ENCODE data around the gene PRM1. TPM values are rescaled to one million over a fixed set of nuclear protein-coding genes. Genes with fewer than 3 reads are reported as not detected.
A peak's percentile ranks its signal among the peaks of the same experiment; 100 is the strongest.

The PRM1 gene
- total and polyA plus RNA-seq, 2 of the 13 experiments (the other 11 are each of a cell fraction or from before 2014, with no cell fraction given), result not detected

DNA sequence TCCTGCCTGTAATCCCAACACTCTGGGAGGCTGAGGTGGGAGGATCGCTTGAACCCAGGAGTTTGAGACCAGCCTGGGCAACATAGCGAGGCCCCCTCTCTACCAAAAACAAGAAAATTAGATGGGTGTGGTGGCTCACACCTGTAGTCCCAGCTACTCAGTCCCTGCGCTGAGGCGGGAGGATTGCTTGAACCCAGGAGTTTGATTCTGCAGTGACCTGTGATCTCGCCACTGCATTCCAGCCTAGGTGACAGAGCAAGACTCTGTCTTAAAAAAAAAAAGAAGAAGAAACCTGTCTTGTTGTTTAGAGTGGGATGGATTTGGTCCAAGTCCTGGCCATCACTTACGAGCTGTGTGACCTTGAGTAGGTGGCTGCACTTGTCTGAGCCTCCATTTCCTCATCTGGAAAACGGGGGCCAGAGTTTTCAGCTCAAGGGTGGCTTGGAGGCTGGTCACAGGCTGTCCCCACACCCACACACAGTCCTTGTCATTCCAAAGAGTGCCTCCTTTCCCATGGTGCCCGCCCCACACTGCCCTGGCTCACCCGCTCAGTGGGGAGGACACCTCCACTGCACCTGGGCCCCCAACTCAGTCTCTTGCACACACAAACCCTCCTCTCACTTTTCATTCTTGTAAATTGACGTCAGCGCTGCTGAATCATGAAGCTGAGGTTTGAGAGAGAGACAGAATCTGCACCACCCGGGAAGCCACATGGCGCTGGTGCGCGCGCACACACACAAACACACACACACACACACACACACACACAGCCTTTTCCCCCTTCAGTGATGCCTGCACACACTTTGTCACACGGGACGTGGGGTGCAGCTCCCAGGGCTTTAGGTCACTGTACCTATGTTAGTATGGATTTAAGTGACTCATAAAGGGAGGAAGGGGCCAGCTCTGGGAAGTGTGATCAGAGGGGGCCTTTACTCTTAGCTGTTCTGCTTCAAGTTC lies 29.3 kb downstream of the PRM1 start (continued):
- TF ChIP-seq, protein P1, sequence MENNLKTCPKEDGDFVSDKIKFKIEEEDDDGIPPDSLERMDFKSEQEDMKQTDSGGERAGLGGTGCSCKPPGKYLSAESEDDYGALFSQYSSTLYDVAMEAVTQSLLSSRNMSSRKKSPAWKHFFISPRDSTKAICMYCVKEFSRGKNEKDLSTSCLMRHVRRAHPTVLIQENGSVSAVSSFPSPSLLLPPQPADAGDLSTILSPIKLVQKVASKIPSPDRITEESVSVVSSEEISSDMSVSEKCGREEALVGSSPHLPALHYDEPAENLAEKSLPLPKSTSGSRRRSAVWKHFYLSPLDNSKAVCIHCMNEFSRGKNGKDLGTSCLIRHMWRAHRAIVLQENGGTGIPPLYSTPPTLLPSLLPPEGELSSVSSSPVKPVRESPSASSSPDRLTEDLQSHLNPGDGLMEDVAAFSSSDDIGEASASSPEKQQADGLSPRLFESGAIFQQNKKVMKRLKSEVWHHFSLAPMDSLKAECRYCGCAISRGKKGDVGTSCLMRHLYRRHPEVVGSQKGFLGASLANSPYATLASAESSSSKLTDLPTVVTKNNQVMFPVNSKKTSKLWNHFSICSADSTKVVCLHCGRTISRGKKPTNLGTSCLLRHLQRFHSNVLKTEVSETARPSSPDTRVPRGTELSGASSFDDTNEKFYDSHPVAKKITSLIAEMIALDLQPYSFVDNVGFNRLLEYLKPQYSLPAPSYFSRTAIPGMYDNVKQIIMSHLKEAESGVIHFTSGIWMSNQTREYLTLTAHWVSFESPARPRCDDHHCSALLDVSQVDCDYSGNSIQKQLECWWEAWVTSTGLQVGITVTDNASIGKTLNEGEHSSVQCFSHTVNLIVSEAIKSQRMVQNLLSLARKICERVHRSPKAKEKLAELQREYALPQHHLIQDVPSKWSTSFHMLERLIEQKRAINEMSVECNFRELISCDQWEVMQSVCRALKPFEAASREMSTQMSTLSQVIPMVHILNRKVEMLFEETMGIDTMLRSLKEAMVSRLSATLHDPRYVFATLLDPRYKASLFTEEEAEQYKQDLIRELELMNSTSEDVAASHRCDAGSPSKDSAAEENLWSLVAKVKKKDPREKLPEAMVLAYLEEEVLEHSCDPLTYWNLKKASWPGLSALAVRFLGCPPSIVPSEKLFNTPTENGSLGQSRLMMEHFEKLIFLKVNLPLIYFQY (CRISPR knock-in tag; IDR thresholded peaks at IDR 0.05; ENCODE audit: borderline replicate concordance), result 0 out of 2 replicates have a peak, but pooled peaks have one; percentile 27
- TF ChIP-seq, protein P2, sequence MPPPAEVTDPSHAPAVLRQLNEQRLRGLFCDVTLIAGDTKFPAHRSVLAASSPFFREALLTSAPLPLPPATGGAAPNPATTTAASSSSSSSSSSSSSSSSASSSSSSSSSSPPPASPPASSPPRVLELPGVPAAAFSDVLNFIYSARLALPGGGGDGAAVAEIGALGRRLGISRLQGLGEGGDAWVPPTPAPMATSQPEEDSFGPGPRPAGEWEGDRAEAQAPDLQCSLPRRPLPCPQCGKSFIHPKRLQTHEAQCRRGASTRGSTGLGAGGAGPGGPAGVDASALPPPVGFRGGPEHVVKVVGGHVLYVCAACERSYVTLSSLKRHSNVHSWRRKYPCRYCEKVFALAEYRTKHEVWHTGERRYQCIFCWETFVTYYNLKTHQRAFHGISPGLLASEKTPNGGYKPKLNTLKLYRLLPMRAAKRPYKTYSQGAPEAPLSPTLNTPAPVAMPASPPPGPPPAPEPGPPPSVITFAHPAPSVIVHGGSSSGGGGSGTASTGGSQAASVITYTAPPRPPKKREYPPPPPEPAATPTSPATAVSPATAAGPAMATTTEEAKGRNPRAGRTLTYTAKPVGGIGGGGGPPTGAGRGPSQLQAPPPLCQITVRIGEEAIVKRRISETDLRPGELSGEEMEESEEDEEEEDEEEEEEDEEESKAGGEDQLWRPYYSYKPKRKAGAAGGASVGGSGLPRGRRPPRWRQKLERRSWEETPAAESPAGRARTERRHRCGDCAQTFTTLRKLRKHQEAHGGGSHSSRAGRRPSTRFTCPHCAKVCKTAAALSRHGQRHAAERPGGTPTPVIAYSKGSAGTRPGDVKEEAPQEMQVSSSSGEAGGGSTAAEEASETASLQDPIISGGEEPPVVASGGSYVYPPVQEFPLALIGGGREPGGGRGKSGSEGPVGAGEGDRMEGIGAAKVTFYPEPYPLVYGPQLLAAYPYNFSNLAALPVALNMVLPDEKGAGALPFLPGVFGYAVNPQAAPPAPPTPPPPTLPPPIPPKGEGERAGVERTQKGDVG (CRISPR knock-in tag; IDR thresholded peaks at IDR 0.05; ENCODE audit: borderline replicate concordance), result peak; percentile 58; the same call in 1 of the 2 replicates
- TF ChIP-seq MYNN (CRISPR knock-in tag; IDR thresholded peaks at IDR 0.05; ENCODE audit: low read depth), result no peak
- TF ChIP-seq ZBTB21 (CRISPR knock-in tag; IDR thresholded peaks at IDR 0.05), result no peak
- TF ChIP-seq, protein P3, sequence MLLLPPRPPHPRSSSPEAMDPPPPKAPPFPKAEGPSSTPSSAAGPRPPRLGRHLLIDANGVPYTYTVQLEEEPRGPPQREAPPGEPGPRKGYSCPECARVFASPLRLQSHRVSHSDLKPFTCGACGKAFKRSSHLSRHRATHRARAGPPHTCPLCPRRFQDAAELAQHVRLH (CRISPR knock-in tag; IDR thresholded peaks at IDR 0.05; ENCODE audit: borderline replicate concordance, low read depth), result peak; percentile 51; the same call in 1 of the 2 replicates
- TF ChIP-seq, protein P4, sequence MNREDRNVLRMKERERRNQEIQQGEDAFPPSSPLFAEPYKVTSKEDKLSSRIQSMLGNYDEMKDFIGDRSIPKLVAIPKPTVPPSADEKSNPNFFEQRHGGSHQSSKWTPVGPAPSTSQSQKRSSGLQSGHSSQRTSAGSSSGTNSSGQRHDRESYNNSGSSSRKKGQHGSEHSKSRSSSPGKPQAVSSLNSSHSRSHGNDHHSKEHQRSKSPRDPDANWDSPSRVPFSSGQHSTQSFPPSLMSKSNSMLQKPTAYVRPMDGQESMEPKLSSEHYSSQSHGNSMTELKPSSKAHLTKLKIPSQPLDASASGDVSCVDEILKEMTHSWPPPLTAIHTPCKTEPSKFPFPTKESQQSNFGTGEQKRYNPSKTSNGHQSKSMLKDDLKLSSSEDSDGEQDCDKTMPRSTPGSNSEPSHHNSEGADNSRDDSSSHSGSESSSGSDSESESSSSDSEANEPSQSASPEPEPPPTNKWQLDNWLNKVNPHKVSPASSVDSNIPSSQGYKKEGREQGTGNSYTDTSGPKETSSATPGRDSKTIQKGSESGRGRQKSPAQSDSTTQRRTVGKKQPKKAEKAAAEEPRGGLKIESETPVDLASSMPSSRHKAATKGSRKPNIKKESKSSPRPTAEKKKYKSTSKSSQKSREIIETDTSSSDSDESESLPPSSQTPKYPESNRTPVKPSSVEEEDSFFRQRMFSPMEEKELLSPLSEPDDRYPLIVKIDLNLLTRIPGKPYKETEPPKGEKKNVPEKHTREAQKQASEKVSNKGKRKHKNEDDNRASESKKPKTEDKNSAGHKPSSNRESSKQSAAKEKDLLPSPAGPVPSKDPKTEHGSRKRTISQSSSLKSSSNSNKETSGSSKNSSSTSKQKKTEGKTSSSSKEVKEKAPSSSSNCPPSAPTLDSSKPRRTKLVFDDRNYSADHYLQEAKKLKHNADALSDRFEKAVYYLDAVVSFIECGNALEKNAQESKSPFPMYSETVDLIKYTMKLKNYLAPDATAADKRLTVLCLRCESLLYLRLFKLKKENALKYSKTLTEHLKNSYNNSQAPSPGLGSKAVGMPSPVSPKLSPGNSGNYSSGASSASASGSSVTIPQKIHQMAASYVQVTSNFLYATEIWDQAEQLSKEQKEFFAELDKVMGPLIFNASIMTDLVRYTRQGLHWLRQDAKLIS (CRISPR knock-in tag; IDR thresholded peaks at IDR 0.05), result no peak
- TF ChIP-seq, protein P5, sequence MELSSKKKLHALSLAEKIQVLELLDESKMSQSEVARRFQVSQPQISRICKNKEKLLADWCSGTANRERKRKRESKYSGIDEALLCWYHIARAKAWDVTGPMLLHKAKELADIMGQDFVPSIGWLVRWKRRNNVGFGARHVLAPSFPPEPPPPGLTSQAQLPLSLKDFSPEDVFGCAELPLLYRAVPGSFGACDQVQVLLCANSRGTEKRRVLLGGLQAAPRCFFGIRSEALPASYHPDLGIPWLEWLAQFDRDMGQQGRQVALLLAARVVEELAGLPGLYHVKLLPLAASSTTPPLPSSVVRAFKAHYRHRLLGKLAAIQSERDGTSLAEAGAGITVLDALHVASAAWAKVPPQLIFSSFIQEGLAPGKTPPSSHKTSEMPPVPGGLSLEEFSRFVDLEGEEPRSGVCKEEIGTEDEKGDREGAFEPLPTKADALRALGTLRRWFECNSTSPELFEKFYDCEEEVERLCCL (CRISPR knock-in tag; IDR thresholded peaks at IDR 0.05; ENCODE audit: borderline replicate concordance), result 0 out of 2 replicates have a peak, but pooled peaks have one; percentile 37
- 0 out of 2 replicates have a peak, but pooled peaks have one; percentile 69 for TF ChIP-seq ZNF790 (CRISPR knock-in tag; IDR thresholded peaks at IDR 0.05; ENCODE audit: borderline replicate concordance)
- TF ChIP-seq, protein P6, sequence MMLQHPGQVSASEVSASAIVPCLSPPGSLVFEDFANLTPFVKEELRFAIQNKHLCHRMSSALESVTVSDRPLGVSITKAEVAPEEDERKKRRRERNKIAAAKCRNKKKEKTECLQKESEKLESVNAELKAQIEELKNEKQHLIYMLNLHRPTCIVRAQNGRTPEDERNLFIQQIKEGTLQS (CRISPR knock-in tag; IDR thresholded peaks at IDR 0.05), result peak; percentile 47; the same call in 1 of the 2 replicates
- 0 out of 2 replicates have a peak, but pooled peaks have one; percentile 27 for TF ChIP-seq KDM2A (CRISPR knock-in tag; IDR thresholded peaks at IDR 0.05; ENCODE audit: borderline replicate concordance, low read depth)
- no peak for TF ChIP-seq LCORL (IDR thresholded peaks at IDR 0.05)
- 0 out of 2 replicates have a peak, but pooled peaks have one; percentile 53 for TF ChIP-seq LCORL (CRISPR knock-in tag; IDR thresholded peaks at IDR 0.05)
- TF ChIP-seq AKAP8 (CRISPR knock-in tag; IDR thresholded peaks at IDR 0.05), result peak; percentile 29; the same call in 1 of the 2 replicates
